Raji (cell line): ENCODE results near the gene CLEC3B.

ENCODE experiments used
- POLR2A ChIP-seq: IDR thresholded peaks from 2 replicates; pipeline ENCODE4 v1.6.1; 2011; ENCODE audit warnings: low read depth, low read length, control low read depth; ENCODE audit not compliant: insufficient read depth

The CLEC3B gene

DNA sequence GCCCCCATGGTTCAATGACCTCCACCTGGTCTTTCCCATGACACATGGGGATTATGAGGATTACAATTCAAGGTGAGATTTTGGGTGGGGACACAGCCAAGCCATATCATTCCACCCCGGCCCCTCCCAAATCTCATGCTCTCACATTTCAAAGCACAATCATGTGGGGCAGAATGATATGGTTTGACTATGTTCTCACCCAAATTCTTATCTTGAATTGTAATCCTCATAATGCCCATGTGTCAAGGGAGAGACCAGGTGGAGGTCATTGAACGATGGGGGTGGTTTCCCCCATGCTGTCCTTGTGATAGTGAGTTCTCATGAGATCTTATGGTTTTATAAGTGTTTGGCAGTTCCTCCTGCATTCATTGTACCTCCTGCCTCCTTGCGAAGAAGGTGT is 2.4 kb upstream of the CLEC3B start:
- no peak for TF ChIP-seq POLR2A

DNA sequence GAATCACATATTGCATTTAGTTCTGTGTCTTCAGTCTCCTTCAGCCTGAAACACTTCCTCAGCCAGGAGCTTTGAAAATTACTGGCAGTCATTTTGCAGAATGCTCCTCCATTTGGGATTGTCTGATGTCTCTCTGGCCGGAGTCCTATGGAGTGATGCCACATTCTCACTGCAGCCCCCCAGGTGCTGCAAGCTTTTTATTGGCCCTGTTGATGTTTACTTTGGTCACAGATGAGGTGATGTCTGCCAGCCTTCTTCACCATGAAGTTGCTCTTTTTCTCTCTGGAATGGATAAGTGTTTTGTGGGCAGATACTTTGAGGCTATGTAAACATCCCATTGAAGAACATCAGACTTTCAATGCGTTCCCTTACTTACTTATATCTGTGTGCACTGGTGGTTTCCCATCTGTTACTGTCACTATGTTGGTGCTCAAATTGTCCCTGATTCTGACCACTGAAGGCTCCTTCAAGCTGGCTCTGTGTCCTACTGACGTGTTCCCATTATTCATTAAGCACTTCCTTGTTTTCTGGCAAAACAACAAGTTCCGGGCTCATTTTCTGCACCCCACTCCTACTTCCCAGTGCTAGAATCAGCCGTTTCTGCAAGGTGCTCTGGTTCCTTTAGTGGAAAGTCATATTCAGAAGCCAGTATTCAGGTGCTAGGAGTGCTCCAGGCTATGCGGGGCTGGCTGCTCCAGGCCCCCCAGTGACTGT is 1.4 kb upstream of the CLEC3B start:
- TF ChIP-seq POLR2A, result no peak

- no peak for TF ChIP-seq POLR2A
These were observed 854 bp downstream of the CLEC3B start for GRCh38 chr3:45026957-45027356.

DNA sequence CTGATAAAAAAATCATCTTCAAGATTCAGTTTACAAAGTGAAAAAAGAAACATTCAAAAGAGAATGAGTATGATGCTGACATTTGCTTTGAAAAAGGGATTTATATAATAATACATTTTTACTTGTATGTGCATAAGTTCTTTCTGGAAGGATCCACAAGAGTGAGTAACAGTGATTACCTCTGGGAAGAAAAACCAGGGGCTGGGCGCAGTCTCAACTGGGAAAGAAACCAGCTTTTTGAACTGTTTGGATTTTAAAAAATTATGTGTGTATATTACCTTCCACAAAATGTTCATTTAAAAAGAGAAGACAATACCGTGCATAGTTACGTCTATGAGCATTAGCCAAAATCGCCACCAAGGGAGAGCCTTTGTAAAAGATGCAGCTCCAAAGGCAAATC is 1.3 kb downstream of the CLEC3B start:
- TF ChIP-seq POLR2A, result no peak

GRCh38 chr3:45029216-45029615 is 3.1 kb downstream of the CLEC3B start:
- no peak for TF ChIP-seq POLR2A

DNA sequence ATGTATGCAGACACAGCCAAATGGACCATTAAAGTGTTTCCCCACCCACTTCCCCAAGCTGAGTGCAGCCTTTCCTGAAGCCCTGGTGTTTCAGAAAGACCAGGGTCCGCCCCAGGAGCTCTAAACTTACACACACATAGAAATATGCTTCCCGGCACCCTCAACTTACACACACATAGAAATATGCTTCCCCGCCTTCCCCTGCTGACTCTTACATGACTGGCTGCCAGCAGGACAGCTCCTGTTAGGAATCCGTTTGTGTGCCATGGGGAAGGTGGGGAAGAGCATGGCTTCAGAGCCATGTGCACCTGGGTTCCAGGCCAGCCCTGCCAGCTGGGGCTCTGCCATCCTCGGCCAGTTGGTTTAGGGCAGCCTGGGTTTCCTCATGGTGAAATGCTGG is 3.6 kb downstream of the CLEC3B start:
- TF ChIP-seq POLR2A, result no peak

DNA sequence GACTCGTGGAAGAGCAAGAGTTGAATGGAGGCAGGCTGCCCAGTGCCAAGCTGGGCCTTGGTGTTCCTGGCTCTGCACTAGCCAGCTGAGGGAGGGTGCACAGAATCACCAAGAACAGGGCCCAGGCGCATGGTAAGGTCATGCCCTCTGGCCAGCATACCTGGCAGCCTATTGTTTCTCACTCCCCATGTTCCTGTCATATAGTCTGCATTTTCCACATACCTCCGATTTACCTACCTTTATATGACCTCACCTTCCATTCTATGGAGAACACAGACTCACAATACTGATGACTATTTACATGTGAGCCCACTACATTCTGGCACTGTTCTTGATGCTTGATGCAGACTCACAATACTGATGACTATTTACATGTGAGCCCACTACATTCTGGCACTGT is 5.4 kb downstream of the CLEC3B start:
- no peak for TF ChIP-seq POLR2A

GRCh38 chr3:45032113-45032512 is 6.0 kb downstream of the CLEC3B start:
- no peak for TF ChIP-seq POLR2A

- no peak for TF ChIP-seq POLR2A
These were observed 7.7 kb downstream of the CLEC3B start for GRCh38 chr3:45033791-45034190.

GRCh38 chr3:45034612-45035252 is 8.6 kb downstream of the CLEC3B start:
- TF ChIP-seq POLR2A, result no peak

DNA sequence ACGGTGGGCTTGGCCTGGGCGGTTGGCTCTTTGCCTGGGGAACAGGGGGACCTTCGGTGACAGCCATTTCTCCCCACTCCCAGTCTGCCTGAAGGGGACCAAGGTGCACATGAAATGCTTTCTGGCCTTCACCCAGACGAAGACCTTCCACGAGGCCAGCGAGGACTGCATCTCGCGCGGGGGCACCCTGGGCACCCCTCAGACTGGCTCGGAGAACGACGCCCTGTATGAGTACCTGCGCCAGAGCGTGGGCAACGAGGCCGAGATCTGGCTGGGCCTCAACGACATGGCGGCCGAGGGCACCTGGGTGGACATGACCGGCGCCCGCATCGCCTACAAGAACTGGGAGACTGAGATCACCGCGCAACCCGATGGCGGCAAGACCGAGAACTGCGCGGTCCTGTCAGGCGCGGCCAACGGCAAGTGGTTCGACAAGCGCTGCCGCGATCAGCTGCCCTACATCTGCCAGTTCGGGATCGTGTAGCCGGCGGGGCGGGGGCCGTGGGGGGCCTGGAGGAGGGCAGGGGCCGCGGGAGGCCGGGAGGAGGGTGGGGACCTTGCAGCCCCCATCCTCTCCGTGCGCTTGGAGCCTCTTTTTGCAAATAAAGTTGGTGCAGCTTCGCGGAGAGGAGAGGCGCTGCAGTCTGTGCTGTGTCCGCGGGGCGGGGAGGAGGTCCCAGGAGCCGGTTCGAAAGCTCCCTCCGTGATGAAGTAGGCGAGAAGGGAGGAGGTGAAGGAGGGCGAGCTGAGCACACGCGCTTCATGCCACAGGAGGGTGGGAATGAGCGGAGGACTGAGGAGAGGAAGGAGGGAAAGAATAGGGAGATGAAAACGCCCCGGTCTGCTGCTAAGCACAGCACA is 9.6 kb downstream of the CLEC3B start:
- TF ChIP-seq POLR2A, result no peak

DNA sequence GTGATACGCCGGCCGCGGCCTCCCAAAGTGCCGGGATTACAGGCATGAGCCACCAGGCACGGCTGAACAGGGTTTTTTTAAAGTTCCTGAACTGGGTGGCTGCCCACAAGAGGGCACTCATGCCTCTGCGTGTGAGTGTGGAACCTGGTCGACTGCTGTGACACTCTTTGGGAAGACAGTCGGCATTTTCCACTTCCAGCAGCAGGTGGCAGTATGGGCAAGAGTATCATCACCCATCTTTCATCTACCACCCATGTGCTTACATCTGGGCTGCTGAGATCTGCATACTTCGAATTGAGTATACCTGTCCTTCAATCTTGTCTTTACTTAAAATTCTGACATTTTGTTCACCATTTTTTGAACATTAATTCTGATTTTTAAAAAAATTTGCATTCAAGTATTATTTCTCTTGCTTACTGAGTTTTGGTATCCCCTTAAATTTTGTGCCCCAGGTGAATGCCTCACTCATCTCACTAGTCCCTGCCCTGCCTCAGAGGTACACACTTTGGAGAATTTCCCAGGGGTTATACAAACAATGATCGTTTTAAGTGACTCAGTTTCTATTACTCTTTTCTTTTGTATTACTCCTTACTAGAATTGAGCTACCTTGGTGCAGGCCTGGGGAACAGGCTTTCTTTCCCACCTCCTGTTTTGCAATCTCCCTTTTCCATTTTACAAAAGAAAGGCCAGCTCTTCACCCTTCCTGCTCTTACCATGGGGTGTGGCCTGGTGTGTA is 11.8 kb downstream of the CLEC3B start:
- no peak for TF ChIP-seq POLR2A

GRCh38 chr3:45041666-45042065 is 15.6 kb downstream of the CLEC3B start:
- TF ChIP-seq POLR2A, result no peak

DNA sequence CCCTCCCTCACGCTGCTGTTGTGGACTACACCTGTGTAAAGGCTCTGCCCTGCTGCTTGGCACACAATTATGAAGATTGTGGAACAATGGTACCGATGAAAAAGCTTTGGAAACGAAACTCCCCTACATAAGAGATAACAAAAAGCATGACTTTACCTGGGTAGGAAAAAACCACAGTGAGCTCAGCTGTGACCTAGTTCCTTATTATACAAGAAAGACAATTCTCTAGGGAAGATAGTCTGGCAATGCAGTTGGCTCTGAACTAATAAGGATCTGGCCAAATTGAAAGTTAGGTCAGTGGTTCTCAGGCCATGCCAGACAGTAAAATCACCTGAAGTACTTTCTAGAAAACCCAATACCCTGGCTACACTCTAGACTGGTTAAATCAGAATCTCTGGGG is 16.1 kb downstream of the CLEC3B start:
- TF ChIP-seq POLR2A, result no peak

- no peak for TF ChIP-seq POLR2A
These were observed 17.7 kb downstream of the CLEC3B start for GRCh38 chr3:45043728-45044299.

GRCh38 chr3:45048244-45048643 is 22.1 kb downstream of the CLEC3B start:
- TF ChIP-seq POLR2A, result no peak

DNA sequence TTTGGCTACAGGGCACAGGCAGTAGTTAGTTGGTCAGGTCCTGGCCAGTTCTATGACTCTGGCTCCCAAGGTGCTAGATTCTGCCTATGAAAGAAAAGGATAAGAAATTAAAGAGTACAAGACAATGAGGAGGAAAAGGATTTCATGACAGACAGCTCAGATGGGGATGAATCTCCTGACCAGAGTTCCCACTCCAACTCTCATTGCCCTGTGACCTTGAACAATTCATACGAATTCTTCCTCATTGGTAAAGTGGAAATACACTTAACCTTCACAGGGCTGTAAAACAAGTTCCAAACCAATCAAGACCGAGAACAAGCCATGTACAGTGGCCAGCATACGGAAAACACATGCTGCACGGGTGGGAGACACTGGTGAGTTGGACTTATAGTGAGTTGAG is 23.7 kb downstream of the CLEC3B start:
- no peak for TF ChIP-seq POLR2A
